ENCODE measurements around the gene ETAA1.

ETAA1 gene

DNA sequence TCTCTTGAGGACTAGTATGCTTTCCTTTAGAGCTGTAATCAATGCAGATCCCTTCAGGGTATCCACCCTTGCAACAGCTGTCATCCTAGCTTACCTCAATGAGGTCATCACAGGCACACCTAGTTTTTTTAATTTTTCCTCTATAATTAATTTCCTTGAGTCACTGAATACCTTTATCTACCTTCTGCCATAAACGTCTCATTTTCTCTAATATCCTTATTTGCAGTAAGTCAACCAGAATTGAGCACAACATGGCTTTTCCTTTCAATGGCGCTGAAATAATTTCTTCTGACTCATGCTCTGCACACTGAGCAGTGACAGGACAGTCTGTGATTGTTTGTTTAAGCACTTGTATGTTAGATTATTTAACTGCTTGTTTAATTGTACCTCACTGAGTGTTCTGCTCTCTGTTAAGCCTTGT, 49.4 kb downstream of the ETAA1 start:
- TF ChIP-seq CTCF (IDR thresholded peaks at IDR 0.05; ENCODE audit: control insufficient read depth, insufficient read depth, low read depth, low read length, missing control alignments): no peak
- no peak overlapping the region for H3K4me3 ChIP-seq (ENCODE audit: control insufficient read depth, low read depth, low read length)
- no peak for DNase-seq (ENCODE audit: low read depth)

GRCh38 chr2:67448648-67449047, 51.5 kb downstream of the ETAA1 start:
- no peak for DNase-seq (ENCODE audit: low read depth)
- TF ChIP-seq CTCF (IDR thresholded peaks at IDR 0.05; ENCODE audit: control insufficient read depth, insufficient read depth, low read depth, low read length, missing control alignments): no peak
- H3K4me3 ChIP-seq (ENCODE audit: control insufficient read depth, low read depth, low read length): no peak overlapping the region

- no peak for DNase-seq (ENCODE audit: low read depth)
- H3K4me3 ChIP-seq (ENCODE audit: control insufficient read depth, low read depth, low read length): no peak overlapping the region
- TF ChIP-seq CTCF (IDR thresholded peaks at IDR 0.05; ENCODE audit: control insufficient read depth, insufficient read depth, low read depth, low read length, missing control alignments): no peak
Measured at GRCh38 chr2:67451086-67451832, 54.1 kb downstream of the ETAA1 start.

DNA sequence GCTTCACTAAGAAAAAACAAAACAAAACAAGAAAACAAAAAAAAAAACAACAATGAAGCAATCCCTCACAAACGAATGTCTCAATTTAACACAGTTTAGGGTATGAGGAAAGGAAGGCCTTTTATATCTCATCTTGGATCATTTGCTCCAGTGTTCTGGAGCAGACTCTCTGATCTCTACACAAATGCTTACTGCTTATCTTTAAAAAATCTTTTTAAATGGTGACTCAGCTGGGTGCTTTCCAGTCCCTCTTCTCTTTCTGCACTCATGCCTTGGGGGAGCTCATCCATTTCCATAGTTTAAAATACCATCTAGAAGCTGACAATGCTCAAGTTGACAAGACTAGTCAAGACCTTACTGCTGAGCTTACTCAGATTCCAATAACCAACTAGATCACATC, 56.2 kb downstream of the ETAA1 start:
- no peak overlapping the region for H3K4me3 ChIP-seq (ENCODE audit: control insufficient read depth, low read depth, low read length)
- TF ChIP-seq CTCF (IDR thresholded peaks at IDR 0.05; ENCODE audit: control insufficient read depth, insufficient read depth, low read depth, low read length, missing control alignments): no peak
- DNase-seq (ENCODE audit: low read depth): peak; percentile 17

- TF ChIP-seq CTCF (IDR thresholded peaks at IDR 0.05; ENCODE audit: control insufficient read depth, insufficient read depth, low read depth, low read length, missing control alignments): no peak
- H3K4me3 ChIP-seq (ENCODE audit: control insufficient read depth, low read depth, low read length): no peak overlapping the region
Measured at GRCh38 chr2:67455219-67456142, 58.3 kb downstream of the ETAA1 start.

GRCh38 chr2:67456428-67456827, 59.3 kb downstream of the ETAA1 start:
- H3K4me3 ChIP-seq (ENCODE audit: control insufficient read depth, low read depth, low read length): no peak overlapping the region
- DNase-seq (ENCODE audit: low read depth): no peak
- no peak for TF ChIP-seq CTCF (IDR thresholded peaks at IDR 0.05; ENCODE audit: control insufficient read depth, insufficient read depth, low read depth, low read length, missing control alignments)

More at GRCh38 chr2:67455219-67456142, 58.3 kb downstream of the ETAA1 start:
- no peak for DNase-seq (ENCODE audit: low read depth)
